Activated CD4-positive, alpha-beta T cell treated with anti-CD3 and anti-CD28 coated beads, Interleukin-2, amount 10 ng/mL, durations not matched to agents 7 days and 5 days (primary cell): ENCODE results near the gene PLEKHM3. TPM values are rescaled to one million over a fixed set of nuclear protein-coding genes. Genes with fewer than 3 reads are reported as not detected.

Experiments used
- CTCF ChIA-PET: fragments of 350-600 bp; sonication (Branson Sonifier 250); formaldehyde crosslinking; loops from one replicate; lab custom pipeline; 2021; ENCODE audit warnings: antibody characterized with exemption; lab: Charles Lee
- POLR2A ChIA-PET: fragments of 350-600 bp; sonication (Branson Sonifier 250); formaldehyde crosslinking; loops from one replicate; lab custom pipeline; 2021; ENCODE audit warnings: antibody characterized with exemption; lab: Charles Lee
- DNase-seq: peaks from one replicate; pipeline ENCODE4 v3.0.0-alpha.2; 2020
- H3K27ac Mint-ChIP-seq: one replicate; pipeline ENCODE4 v1.8.0; 2021; ENCODE audit warnings: mild to moderate bottlenecking, moderate library complexity, mixed read lengths
- H3K27me3 Mint-ChIP-seq: one replicate; pipeline ENCODE4 v1.8.0; 2021; ENCODE audit warnings: mixed read lengths
- H3K36me3 Mint-ChIP-seq: one replicate; pipeline ENCODE4 v1.8.0; 2021; ENCODE audit warnings: low read depth, mixed read lengths
- H3K4me1 Mint-ChIP-seq: one replicate; pipeline ENCODE4 v1.8.0; 2021; ENCODE audit warnings: mixed read lengths
- H3K4me3 Mint-ChIP-seq: one replicate; pipeline ENCODE4 v1.8.0; 2021; ENCODE audit warnings: mild to moderate bottlenecking, moderate library complexity, mixed read lengths
- H3K9me3 Mint-ChIP-seq: one replicate; pipeline ENCODE4 v1.8.0; 2021; ENCODE audit warnings: mixed read lengths
- total RNA-seq, 2 experiments: library from RNA; stranded (reverse); gene quantifications; one replicate each; pipeline ENCODE4 v1.2.3, GENCODE V29; 2021

Gene PLEKHM3
- total RNA-seq, 2 experiments from 2014 or later, result 6.7 to 7.7 TPM

DNA sequence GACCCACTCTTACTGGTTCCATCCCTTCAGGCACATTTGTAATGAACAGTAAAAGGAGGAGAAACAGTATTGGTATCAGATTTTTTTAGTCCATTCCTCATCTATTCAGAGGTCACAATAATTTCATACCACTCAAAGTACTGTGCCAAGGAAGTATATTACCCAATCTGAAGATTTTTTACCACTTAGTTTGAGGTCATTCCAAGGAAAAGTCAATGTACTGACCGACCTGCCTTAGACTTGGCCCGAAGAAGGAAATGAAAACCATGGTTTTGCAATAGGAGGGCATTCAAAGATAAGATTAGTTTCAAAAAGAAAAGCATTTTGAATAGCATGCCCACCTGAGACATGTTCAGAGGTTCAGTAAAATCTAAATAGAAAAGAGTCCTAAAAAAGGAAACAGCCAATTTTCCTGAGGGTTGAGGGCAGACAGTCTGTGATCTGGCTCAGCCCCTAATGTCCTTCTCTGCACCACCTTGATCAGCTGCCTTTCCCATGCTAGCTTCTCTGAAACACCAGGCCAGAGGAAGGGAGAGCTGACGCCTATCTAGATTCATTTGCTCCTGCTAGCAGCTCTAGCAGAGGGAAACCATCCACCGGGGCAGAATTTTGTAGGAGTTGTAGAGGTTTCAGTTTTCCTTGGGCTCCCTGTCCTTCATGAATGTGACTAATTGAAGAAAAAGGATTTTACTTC lies 148.3 kb downstream of the PLEKHM3 start:
- no peak overlapping the region for H3K27ac Mint-ChIP-seq
- ChIA-PET CTCF (no interaction called here), POLR2A (no interaction called here)
- H3K4me3 Mint-ChIP-seq, result no peak overlapping the region
- no peaks in the 10 kb centered on the region for H3K36me3 Mint-ChIP-seq
- H3K9me3 Mint-ChIP-seq, result no peaks in the 10 kb centered on the region
- no peak for DNase-seq
- H3K4me1 Mint-ChIP-seq, result no peaks in the 10 kb centered on the region
- no peaks in the 10 kb centered on the region for H3K27me3 Mint-ChIP-seq

DNA sequence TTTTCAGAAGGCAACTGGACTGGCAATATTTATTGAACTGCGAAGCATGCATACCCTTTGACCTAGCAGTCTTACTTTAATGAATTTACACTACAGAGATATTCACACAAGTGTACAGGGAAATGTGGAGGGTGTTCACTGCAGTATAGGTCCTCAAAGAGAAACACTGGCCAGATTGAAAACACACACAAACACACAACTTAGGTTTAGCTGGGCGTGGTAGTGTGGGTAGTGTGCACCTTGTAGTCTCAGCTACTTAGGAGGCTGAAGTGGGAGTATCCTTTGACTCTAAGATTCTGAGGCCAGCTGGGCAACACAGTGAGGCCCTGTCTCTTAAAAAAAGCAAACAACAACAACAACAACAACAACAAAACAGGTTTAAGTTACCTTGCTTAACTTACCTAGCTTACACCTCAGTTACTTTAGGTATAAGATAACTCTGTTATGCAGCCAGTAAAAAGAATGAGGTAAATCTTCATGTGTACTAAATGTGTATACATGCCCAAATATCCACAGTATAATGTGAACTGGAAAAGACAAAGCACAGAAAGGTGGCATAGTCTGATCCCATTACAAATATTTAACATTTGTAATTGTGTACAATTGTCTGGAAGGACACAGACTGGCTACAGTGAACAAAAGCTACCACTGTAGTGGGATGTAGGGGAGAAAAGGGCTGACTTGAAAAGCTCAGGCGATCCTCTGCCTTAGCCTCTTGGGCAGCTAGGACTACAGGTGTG lies 149.7 kb downstream of the PLEKHM3 start:
- Mint-ChIP-seq H3K9me3 (no peaks in the 10 kb centered on the region), H3K4me3 (no peak overlapping the region), H3K27ac (no peak overlapping the region), H3K4me1 (no peaks in the 10 kb centered on the region), H3K27me3 (no peaks in the 10 kb centered on the region), H3K36me3 (no peaks in the 10 kb centered on the region)
- ChIA-PET POLR2A (no interaction called here), CTCF (no interaction called here)
- no peak for DNase-seq

DNA sequence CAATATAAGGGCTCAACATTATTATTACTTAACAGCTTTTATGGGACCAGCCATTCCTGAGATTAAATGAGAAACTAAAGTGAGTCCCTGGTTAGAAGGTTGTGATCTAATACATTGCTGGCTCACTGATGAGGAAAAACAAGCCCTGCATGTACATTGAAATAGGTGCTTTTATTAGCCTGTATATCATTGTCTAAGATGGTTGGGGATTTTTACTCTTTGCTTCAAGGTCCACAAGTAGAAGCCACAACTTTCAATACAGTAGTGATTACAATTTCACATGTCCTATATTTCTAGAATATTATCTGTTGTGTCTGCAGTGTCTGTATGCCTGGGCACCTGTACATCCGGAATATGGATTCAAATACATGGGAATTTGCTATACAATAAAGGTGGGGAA lies 151.5 kb downstream of the PLEKHM3 start:
- CTCF ChIA-PET, result no interaction called here
- H3K27me3 Mint-ChIP-seq, result no peaks in the 10 kb centered on the region
- POLR2A ChIA-PET, result no interaction called here
- DNase-seq, result no peak
- H3K27ac Mint-ChIP-seq, result no peak overlapping the region
- H3K4me1 Mint-ChIP-seq, result peaks cover 3% of the 10 kb centered on the region
- no peak overlapping the region for H3K4me3 Mint-ChIP-seq
- no peaks in the 10 kb centered on the region for H3K9me3 Mint-ChIP-seq
- H3K36me3 Mint-ChIP-seq, result no peaks in the 10 kb centered on the region

DNA sequence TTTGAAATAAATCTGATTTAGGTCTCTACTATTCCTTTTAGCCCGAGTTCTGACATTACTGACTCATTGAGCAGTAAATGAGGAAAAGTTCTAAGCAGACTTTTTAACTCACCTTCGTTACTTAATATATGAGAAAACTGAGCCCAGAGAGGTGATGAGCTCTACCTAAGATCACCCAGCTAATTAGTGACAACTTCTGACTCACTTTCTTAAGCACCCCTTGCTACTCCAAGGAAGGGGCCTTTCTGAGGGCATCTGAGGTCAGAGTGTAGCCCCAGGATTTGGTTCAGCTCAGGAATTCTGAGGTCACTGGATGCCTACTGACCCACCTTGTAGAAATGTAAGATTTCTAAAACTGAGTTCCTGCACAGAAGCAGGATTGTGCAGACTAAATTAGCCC lies 153.4 kb downstream of the PLEKHM3 start:
- DNase-seq, result no peak
- Mint-ChIP-seq H3K27ac (no peak overlapping the region), H3K27me3 (no peaks in the 10 kb centered on the region), H3K4me1 (peaks cover 3% of the 10 kb centered on the region), H3K9me3 (no peaks in the 10 kb centered on the region), H3K4me3 (no peak overlapping the region), H3K36me3 (no peaks in the 10 kb centered on the region)
- POLR2A ChIA-PET, result no interaction called here
- CTCF ChIA-PET, result no interaction called here

DNA sequence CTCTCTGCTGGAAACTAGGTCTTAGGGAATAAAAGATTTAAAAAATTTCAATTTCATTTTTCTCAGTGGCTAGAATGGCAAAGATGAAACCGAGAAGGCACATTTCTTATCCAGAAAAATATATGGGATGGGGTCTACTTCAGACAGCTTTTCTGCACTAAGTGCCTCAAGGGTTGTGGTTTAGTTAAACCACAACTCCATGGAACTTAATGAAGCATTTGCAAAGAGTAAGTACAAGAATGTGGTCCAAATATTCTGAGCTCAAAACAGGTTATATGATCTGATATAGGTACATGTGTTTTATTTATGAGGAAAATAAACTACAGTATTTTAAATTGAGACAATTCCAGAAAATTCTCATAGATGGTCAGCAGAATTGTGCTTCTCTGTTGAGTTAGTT lies 153.8 kb downstream of the PLEKHM3 start:
- ChIA-PET CTCF (no interaction called here), POLR2A (no interaction called here)
- DNase-seq, result no peak
- no peak overlapping the region for H3K4me3 Mint-ChIP-seq
- H3K9me3 Mint-ChIP-seq, result no peaks in the 10 kb centered on the region
- H3K36me3 Mint-ChIP-seq, result no peaks in the 10 kb centered on the region
- peaks cover 3% of the 10 kb centered on the region for H3K4me1 Mint-ChIP-seq
- H3K27me3 Mint-ChIP-seq, result no peaks in the 10 kb centered on the region
- H3K27ac Mint-ChIP-seq, result no peak overlapping the region

DNA sequence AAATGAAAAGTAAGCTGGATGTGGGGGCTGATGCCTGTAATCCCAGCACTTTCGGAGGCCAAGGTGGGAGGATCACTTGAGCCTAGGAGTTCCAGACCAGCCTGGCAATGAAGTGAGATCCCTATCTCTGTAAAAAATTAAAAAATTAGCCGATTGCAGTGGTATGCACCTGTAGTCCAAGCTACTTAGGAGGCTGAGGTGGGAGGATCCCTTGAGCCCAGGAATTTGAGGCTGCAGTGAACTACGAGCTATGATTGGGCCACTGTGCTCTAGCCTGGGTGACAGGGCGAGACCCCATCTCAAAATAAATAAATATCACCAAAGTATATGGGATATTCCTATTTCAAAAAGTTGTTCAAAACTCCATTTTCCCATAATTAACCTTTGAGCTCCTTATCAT lies 154.5 kb downstream of the PLEKHM3 start:
- DNase-seq, result no peak
- Mint-ChIP-seq H3K4me3 (no peak overlapping the region), H3K36me3 (no peaks in the 10 kb centered on the region), H3K27ac (no peak overlapping the region), H3K9me3 (no peaks in the 10 kb centered on the region), H3K27me3 (no peaks in the 10 kb centered on the region), H3K4me1 (peaks cover 3% of the 10 kb centered on the region)
- POLR2A ChIA-PET, result no interaction called here
- CTCF ChIA-PET, result interaction anchor here (0.6 to 1.1 kb wide), 2 partner anchors 12 to 1269 kb away, joined by 3 read pairs; no protein-coding TSS in a partner anchor

DNA sequence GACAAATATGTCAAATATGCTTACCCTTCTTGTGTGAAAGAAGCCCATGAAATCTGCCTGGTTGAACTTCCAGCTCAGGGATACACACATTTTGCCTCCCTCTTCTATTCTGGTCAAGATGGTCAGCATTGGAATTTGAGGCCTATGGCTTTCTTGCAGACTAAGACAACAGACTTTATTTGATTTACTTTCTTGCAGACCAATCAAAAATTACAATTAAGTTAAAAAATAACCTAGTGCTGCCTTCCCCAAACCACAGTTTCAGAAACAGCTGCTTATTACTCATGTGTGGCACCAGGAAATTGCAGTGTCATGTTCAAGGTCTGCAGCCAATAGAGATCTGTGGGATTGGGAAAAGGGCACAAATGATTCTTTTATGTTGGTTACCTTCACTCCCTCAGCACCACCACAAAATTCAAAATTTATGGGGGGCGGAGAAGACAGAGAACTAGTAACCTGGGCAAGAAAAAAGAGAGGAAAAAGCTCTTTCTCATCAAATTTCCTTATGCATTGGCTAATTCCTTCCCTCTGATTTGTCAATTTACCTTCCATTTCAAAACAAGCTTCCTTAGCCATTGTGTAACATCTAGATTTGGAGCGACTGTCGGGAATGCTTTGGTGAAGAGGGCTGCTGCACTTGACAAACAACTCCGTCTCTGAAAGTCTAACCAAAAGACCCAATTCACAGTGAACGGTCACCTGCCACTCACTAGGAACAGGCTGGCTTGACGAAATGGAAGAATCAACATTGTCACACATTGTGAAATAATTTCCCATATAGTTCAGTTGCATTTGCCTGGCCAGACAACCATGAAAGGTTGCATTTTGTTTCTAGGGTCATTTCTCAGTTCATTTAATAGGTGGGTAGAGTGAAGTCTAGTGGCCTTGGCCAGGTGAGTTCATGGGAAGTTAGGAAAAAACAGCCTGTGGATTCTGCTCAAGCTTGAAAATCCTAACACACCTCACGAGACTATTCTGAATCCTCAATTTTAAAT lies 155.2 kb downstream of the PLEKHM3 start:
- H3K27ac Mint-ChIP-seq, result no peak overlapping the region
- no peaks in the 10 kb centered on the region for H3K36me3 Mint-ChIP-seq
- no peaks in the 10 kb centered on the region for H3K9me3 Mint-ChIP-seq
- CTCF ChIA-PET, result interaction anchor here (0.6 to 1.1 kb wide), 4 partner anchors 13 to 1268 kb away, joined by 3 read pairs; no protein-coding TSS in a partner anchor
- DNase-seq, result no peak
- H3K27me3 Mint-ChIP-seq, result no peaks in the 10 kb centered on the region
- no peak overlapping the region for H3K4me3 Mint-ChIP-seq
- H3K4me1 Mint-ChIP-seq, result peaks cover 3% of the 10 kb centered on the region
- POLR2A ChIA-PET, result no interaction called here

DNA sequence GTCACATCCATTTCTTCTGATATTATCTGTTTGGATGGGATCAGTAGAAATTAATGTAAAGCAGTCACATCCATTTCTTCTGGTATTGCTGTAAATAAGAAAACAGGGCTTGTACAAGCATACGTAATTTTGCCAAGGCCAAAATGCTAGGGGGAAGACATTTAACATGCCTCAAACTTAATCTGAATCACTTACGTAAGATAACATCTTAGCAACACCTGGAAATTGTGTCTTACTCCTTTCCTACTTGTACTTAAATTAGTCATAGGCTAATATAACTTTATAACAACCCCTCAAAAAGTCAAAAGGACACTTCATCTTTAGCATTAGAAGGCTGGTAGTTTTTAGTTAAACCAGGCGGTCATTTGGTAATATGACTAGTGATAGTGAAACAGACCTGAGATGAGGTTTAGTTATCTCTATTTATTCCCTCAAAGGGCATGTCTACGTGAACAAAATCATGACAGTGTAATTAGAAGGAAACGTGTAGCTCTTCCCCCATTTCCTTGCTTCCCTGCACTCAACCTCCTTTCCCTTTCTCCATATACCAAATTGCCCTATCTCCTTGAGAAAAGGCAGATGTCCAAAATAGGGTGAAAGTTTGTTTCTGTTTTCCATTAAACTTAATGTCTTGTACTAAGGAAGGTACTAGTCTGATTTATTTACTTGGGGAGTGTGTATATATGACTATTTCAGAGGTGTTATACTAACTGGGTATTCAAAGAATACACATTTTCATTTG lies 156.3 kb downstream of the PLEKHM3 start:
- Mint-ChIP-seq H3K4me3 (no peak overlapping the region), H3K27ac (no peak overlapping the region), H3K36me3 (no peaks in the 10 kb centered on the region), H3K27me3 (no peaks in the 10 kb centered on the region), H3K4me1 (peaks cover 3% of the 10 kb centered on the region), H3K9me3 (no peaks in the 10 kb centered on the region)
- DNase-seq, result no peak
- CTCF ChIA-PET, result interaction anchor here (0.6 to 1.3 kb wide), 4 partner anchors 16 to 204 kb away, joined by 3 read pairs; no protein-coding TSS in a partner anchor
- POLR2A ChIA-PET, result no interaction called here

DNA sequence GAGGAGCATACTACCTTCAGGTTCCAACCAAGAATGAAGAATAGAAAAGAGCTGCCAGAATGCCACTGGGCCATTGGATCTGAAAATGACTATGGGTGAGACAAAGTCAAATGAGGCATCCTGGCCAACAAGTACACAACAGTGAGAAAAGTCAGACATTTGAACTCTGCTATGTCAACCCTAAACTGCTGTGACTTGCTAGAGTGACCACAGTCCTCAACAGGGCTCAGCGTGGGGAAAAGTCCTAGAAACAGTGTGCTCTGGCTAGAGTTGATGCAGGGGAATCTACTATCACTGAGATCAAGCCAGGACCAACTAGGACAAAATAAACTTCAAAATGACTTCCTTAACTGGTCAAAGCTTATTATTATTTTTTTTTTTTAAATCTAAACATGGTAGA lies 157.4 kb downstream of the PLEKHM3 start:
- no peak for DNase-seq
- Mint-ChIP-seq H3K27me3 (no peaks in the 10 kb centered on the region), H3K4me3 (no peak overlapping the region), H3K9me3 (no peaks in the 10 kb centered on the region), H3K36me3 (no peaks in the 10 kb centered on the region), H3K27ac (no peak overlapping the region), H3K4me1 (peaks cover 3% of the 10 kb centered on the region)
- ChIA-PET CTCF (interaction anchor here (0.6 to 1.3 kb wide), 4 partner anchors 19 to 184 kb away, joined by 3 to 4 read pairs (median 3); no protein-coding TSS in a partner anchor), POLR2A (no interaction called here)

DNA sequence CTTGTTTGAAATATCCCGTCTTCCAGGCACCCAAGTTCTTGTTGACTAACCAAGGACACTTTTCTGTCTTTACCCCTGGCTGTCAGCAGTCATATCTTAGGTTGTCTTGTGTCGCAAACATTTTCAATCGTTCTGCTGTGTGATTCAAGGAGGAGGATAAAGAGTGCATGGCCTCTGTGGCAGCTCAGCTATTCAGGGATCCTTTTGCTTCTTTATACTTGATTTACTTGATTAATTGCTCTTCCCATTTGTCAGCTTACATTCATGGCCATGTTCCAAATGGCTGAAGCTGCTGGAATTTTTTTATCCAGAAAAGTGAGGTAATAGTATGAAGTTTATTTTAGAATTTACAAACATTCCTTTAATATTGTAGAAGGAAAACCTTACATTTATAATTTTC lies 158.3 kb downstream of the PLEKHM3 start:
- H3K4me3 Mint-ChIP-seq, result no peak overlapping the region
- no peaks in the 10 kb centered on the region for H3K27me3 Mint-ChIP-seq
- no peaks in the 10 kb centered on the region for H3K36me3 Mint-ChIP-seq
- H3K9me3 Mint-ChIP-seq, result no peaks in the 10 kb centered on the region
- peaks cover 3% of the 10 kb centered on the region for H3K4me1 Mint-ChIP-seq
- no peak for DNase-seq
- CTCF ChIA-PET, result no interaction called here
- POLR2A ChIA-PET, result no interaction called here
- H3K27ac Mint-ChIP-seq, result no peak overlapping the region

DNA sequence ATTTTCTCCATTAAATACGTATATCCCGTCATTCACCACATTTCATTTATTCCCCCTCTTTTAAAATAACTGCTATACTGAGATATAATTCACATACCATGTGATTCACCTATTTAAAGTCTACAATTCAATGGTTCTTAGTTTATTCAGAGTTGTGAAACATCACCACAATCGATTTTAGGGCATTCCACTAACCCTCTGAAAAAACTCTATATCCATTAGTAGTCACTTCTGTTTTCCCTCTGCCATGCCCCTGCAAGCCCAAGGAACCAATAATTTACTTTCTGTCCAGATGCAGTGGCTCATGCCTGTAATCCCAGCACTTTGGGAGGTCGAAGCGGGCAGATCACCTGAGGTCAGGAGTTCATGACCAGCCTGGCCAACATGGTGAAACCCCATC lies 160.1 kb downstream of the PLEKHM3 start:
- no peaks in the 10 kb centered on the region for H3K9me3 Mint-ChIP-seq
- DNase-seq, result no peak
- H3K4me1 Mint-ChIP-seq, result peaks cover 3% of the 10 kb centered on the region
- ChIA-PET POLR2A (no interaction called here), CTCF (no interaction called here)
- no peak overlapping the region for H3K4me3 Mint-ChIP-seq
- no peaks in the 10 kb centered on the region for H3K27me3 Mint-ChIP-seq
- H3K36me3 Mint-ChIP-seq, result no peaks in the 10 kb centered on the region
- H3K27ac Mint-ChIP-seq, result no peak overlapping the region

DNA sequence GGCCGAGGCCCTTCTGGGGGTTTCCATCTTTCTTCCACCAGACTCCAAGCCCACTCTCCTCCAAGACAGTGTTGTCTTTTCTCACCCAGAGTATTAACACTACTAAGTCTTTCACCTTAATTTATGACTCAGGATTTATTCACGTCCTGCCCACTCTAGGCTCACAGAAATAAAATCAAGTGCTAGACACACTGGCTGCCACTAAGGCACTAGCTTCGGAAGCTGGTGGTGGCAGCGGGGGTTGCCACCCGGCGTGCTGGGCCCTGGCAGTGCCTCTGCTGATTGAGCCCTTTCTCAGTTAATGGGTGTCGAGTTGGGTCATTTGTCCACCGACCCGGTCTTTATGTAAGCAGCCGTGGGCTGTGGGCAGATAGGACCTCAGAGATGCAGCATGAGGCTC lies 162.0 kb downstream of the PLEKHM3 start:
- no peak for DNase-seq
- Mint-ChIP-seq H3K9me3 (no peaks in the 10 kb centered on the region), H3K4me1 (no peaks in the 10 kb centered on the region), H3K36me3 (no peaks in the 10 kb centered on the region), H3K4me3 (no peak overlapping the region), H3K27ac (no peak overlapping the region), H3K27me3 (no peaks in the 10 kb centered on the region)
- ChIA-PET POLR2A (no interaction called here), CTCF (no interaction called here)
